Spinal cord (tissue), 10 donors: ENCODE results near the gene C5orf58. TPM values are rescaled to one million over a fixed set of nuclear protein-coding genes. Genes with fewer than 3 reads are reported as not detected.

Experiments
- DNase-seq, 6 donors: peaks; one replicate each; pipeline versions ENCODE4 v3.0.0 to v3.0.0-alpha.2; 2013 to 2015; ENCODE audit warnings: low spot score in 6 of 6, low read depth in 4 of 6
- H3K27ac ChIP-seq: one replicate; pipeline ENCODE4 v1.5.1; 2013; ENCODE audit warnings: low read depth, low read length, control low read depth
- H3K27me3 ChIP-seq: one replicate; pipeline ENCODE4 v1.6.1; 2013; ENCODE audit warnings: low read length; ENCODE audit not compliant: control insufficient read depth, insufficient read depth
- H3K36me3 ChIP-seq: one replicate; pipeline ENCODE4 v1.6.1; 2013; ENCODE audit warnings: low read length; ENCODE audit not compliant: control insufficient read depth, insufficient read depth
- H3K4me1 ChIP-seq: one replicate; pipeline ENCODE4 v1.6.1; 2013; ENCODE audit warnings: low read length; ENCODE audit not compliant: control insufficient read depth, insufficient read depth
- H3K4me3 ChIP-seq: one replicate; pipeline ENCODE4 v1.5.1; 2013; ENCODE audit warnings: low read depth, low read length, control low read depth
- H3K9me3 ChIP-seq: one replicate; pipeline ENCODE4 v1.6.1; 2013; ENCODE audit warnings: low read length; ENCODE audit not compliant: control insufficient read depth, insufficient read depth
- WGBS: methylation state at CpG from one replicate; pipeline ENCODE4 v1.1.5; 2013; ENCODE audit warnings: missing lambda C conversion rate; ENCODE audit not compliant: insufficient coverage; 5-methylcytosine and 5-hydroxymethylcytosine counted together
- polyA plus RNA-seq, 2 donors: library from polyadenylated mRNA; unstranded; fragments of 120-200 nt; gene quantifications; one replicate each; pipeline ENCODE4 v1.2.1, GENCODE V29; 2013; ENCODE audit not compliant: insufficient read length in 2 of 2
- total RNA-seq, 2 donors: library from RNA; depleted of rRNA in 1 of 2; stranded (reverse); fragments of 120-200 nt in 1 of 2; fragments of >200 nt in 1 of 2; gene quantifications; one replicate each; pipeline versions ENCODE4 v1.2.3 to v1.2.4, GENCODE V29; 2013 to 2014
- donor health status: healthy.

Gene C5orf58
- total and polyA plus RNA-seq, 4 donors, result 1.8 to 2.1 TPM; not detected in 2

DNA sequence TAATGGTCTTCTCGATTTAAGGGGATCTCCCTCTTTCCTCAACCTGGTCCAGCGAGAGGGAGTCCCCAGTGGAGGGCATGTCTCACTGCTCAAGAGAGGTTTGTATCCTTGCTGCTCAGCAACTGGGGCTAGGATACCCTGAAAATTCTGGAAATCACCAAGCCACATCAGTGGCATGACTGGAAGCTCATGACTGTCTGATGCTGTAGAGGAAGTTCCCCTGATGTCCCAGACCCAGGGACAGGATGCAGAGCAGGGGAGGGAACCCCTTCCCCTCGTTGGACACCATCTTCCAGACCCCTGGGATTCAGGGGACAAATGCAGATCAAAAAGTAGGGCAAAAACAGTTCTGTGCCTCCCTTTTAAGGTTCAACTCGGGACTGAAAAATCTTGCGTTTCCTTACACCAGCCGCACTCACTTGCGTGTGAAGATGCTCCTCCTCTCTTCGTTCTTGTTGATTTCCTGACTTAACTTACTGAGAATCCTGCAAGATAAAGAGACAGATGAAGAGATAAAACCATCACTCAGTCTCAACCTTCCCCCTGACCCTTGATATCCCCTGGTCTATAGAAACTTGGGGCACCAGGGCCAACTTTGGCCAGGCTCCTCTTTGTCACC, 42.7 kb downstream of the C5orf58 start:
- 90% methylated on average over 5 of the region's 8 CpGs for WGBS
- Histone ChIP-seq H3K27ac (no peak overlapping the region), H3K27me3 (no peaks in the 10 kb centered on the region), H3K4me1 (peaks cover 22% of the 10 kb centered on the region), H3K36me3 (no peaks in the 10 kb centered on the region), H3K4me3 (no peak overlapping the region), H3K9me3 (no peaks in the 10 kb centered on the region)
- DNase-seq, result no peak

DNA sequence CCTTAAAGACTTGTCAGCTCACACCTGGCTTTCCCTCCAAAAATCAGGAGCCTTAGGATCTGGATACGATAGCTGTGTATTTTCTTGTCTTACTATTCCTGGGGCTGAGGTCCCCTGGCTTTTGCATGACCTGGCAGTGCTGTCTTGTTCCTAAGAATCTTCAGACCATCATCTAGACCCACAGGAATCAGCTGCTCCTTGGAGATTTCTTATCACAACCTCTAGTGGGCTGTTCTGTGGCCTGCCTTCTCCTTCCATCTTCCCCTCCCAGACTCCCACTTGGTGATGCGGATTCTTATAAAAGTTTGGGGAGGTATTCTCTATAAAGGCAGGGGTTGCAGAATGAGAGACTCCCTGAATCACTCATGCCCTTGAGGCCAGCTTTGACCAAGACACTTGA, 43.4 kb downstream of the C5orf58 start:
- no peak for DNase-seq
- Histone ChIP-seq H3K27ac (no peak overlapping the region), H3K36me3 (no peaks in the 10 kb centered on the region), H3K27me3 (no peaks in the 10 kb centered on the region), H3K4me3 (no peak overlapping the region), H3K4me1 (peaks cover 22% of the 10 kb centered on the region), H3K9me3 (no peaks in the 10 kb centered on the region)
- 100% methylated on average over 1 of the region's 2 CpGs for WGBS

DNA sequence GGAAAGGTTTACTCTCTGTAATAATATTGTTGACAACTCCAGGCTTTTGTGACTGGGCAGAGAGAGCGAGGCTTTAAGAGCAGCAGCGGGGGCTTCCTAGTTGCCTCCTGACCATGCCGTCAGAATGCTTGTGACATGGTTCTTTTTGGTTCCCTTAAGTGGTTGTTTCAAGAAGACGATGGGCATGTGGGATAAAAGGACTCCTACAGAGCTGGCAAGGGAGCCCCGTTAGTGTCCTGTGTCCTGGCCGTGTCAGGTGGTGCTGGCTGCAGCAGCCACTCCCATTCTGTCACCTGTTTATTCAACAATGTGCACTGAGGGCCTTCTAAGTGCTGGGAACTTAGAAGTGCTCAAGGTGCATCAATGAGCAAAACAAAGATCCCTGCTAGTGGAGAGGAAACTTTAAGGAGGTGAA, 45.1 kb downstream of the C5orf58 start:
- 60% methylated on average over 6 of the region's 6 CpGs for WGBS
- Histone ChIP-seq H3K27me3 (no peaks in the 10 kb centered on the region), H3K36me3 (no peaks in the 10 kb centered on the region), H3K9me3 (no peaks in the 10 kb centered on the region), H3K4me1 (peaks cover 22% of the 10 kb centered on the region), H3K27ac (no peak overlapping the region), H3K4me3 (no peak overlapping the region)
- DNase-seq, result no peak

DNA sequence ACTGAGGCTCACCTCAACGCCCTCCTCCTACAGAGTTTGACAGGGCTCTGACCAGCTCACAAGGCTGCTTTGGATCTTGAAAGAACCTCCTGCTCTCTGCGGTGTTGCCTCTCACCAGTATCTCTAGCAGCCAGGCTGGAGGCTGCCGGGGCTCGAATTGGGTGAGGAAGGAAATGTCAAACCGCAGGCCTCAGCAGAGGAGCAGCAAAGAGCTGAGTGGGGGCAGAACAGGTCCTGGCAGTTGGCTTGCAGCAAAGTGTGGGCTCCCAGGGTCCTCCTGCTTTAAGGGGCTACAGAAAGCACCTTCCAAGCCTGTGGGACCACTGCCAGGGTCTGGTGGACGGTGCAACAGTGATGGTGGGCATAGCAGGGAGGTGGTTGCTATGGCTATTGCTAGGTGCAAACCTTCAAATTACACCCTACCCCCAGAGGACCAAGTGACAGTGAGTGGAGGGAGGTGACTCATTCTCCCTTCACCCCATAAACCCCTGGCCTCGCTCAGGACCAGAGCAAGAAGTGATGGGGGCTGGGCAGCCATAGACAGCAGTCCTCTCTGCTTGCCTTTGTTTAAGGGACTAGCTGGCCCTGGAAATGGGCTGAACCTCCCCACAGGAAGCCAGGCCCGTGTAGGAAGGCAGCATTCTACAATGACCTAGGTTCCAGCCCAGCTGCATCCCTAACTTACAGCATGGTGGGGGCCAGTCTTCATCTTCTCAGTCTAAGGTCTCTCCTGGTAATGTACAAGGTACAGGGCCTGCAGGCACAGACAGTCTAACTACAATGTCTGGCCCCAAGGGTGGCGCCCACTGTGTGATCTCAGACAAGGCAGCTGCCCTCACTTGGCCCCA, 46.0 kb downstream of the C5orf58 start:
- no peaks in the 10 kb centered on the region for H3K27me3 ChIP-seq
- H3K4me1 ChIP-seq, result peaks cover 20% of the 10 kb centered on the region
- no peak overlapping the region for H3K27ac ChIP-seq
- no peak overlapping the region for H3K4me3 ChIP-seq
- 77% methylated on average over 6 of the region's 9 CpGs for WGBS
- DNase-seq, result no peak
- H3K9me3 ChIP-seq, result no peaks in the 10 kb centered on the region
- no peaks in the 10 kb centered on the region for H3K36me3 ChIP-seq

DNA sequence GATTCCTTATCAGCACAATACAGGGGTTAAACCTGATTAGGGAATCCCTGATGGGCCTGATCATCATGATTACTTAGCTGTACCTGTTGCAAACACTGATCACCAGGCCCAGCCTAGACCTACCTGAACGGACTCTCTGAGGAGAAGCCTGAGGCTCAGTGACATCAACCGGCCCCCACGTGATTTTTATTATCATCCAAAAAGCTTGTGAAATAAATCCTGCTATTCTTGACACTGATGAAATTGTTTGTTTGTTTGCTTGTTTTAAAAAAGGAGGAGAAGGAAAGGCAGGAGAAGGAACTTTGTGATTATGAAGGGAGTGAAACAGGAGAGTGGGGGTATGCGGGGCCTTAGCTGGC, 46.7 kb downstream of the C5orf58 start:
- Histone ChIP-seq H3K27ac (no peak overlapping the region), H3K4me1 (peaks cover 14% of the 10 kb centered on the region)

DNA sequence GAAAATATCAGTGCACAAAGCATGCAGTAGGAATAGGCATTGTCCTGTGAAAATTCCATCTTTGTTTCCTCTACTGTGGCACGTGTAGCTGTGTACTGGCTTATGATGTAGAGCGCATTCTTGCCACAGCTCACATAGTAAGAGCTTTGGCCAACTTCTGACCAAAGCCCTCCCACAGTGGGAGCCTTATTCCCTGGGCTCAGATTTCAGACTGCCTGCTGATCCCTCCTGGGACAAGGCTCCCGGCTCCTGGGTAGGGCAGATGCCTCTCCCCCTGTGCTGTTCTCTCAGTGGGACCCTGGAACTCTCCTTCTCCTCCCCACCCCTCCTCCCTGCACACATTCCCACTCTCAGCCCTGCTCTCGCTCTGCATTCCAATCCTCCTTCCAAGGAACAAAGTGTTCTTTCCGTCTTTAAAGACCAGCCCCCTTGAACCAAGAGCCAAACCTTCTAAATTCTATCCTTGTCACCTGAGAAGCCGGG, 47.3 kb downstream of the C5orf58 start:
- Histone ChIP-seq H3K4me1 (peaks cover 14% of the 10 kb centered on the region), H3K27ac (no peak overlapping the region), H3K36me3 (no peaks in the 10 kb centered on the region), H3K4me3 (no peak overlapping the region), H3K27me3 (no peaks in the 10 kb centered on the region), H3K9me3 (no peaks in the 10 kb centered on the region)
- WGBS, result 52% methylated on average over 5 of the region's 6 CpGs
- no peak for DNase-seq

More for the DNA sequence above, 46.7 kb downstream of the C5orf58 start:
- Histone ChIP-seq H3K9me3 (no peaks in the 10 kb centered on the region), H3K27me3 (no peaks in the 10 kb centered on the region), H3K36me3 (no peaks in the 10 kb centered on the region), H3K4me3 (no peak overlapping the region)
- WGBS, result 92% methylated on average over 2 of the region's 4 CpGs
- DNase-seq, result no peak

DNA sequence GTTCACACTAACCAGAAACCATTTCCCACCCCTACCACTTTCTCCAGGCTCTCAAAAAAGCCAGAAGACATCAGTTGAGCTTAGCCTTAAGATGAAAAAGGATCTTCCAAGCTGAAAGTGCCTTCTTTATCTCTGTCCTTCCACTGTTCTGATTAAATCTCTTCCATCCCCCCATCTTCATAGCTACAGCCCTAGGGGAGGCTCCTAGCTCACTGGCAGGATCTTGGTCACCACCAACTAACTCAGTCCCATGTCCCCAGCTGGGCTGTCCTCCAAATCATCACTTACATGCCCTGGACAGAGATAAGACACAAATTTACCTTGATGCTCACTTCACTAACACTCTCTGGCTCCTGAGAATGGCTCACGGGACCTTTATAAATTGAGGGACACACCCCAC, 50.5 kb downstream of the C5orf58 start:
- DNase-seq, result no peak
- H3K27ac ChIP-seq, result no peak overlapping the region
- H3K27me3 ChIP-seq, result no peaks in the 10 kb centered on the region
- 100% methylated on average over 1 of the region's 1 CpG for WGBS
- no peaks in the 10 kb centered on the region for H3K36me3 ChIP-seq
- H3K4me3 ChIP-seq, result no peak overlapping the region
- no peaks in the 10 kb centered on the region for H3K9me3 ChIP-seq
- H3K4me1 ChIP-seq, result peaks cover 14% of the 10 kb centered on the region

DNA sequence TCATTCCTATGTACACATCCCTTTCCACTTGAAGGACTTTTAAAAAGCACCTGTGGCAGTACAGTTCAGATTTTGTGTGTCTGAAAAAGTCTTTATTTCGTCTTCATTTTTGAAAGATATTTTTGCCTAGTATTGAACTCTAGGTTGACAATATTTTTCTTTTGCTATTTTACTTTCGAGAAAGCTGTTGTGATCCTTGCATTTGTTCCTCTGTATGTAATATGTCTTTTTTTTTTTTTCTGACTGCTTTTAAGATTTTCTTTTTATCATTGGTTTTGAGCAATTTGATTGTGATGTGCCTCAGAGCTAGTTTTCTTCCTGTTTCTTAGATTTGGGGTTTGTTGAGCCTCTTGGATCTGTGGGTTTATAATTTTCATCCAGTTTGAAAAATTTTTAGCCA, 51.4 kb downstream of the C5orf58 start:
- Histone ChIP-seq H3K27ac (no peak overlapping the region), H3K9me3 (no peaks in the 10 kb centered on the region), H3K27me3 (no peaks in the 10 kb centered on the region), H3K36me3 (no peaks in the 10 kb centered on the region), H3K4me1 (peaks cover 7% of the 10 kb centered on the region), H3K4me3 (no peak overlapping the region)
- no CpG with 5 or more reads among the region's 2 CpGs for WGBS
- no peak for DNase-seq

DNA sequence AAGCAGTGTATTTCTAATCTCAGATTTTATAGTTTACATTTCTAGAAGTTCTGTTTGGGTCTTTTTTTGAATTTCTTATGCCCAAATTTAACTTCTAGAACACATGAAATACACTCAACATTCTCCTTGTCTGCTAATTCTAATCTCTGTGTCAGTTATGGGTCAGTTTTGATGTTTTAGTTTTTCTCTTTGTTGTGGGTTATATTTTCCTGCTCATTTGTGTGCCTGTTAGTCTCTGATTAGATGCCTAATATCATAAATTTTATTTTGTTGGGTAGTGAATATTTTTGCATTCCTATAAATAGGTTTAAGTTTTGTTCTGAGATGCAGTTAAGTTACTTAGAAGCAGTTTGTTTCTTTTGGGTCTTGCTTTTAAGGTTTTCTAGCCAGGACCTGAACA, 52.4 kb downstream of the C5orf58 start:
- Histone ChIP-seq H3K9me3 (peaks cover 2% of the 10 kb centered on the region), H3K4me3 (no peak overlapping the region), H3K27me3 (no peaks in the 10 kb centered on the region), H3K27ac (no peak overlapping the region), H3K36me3 (no peaks in the 10 kb centered on the region), H3K4me1 (no peaks in the 10 kb centered on the region)
- DNase-seq, result no peak

DNA sequence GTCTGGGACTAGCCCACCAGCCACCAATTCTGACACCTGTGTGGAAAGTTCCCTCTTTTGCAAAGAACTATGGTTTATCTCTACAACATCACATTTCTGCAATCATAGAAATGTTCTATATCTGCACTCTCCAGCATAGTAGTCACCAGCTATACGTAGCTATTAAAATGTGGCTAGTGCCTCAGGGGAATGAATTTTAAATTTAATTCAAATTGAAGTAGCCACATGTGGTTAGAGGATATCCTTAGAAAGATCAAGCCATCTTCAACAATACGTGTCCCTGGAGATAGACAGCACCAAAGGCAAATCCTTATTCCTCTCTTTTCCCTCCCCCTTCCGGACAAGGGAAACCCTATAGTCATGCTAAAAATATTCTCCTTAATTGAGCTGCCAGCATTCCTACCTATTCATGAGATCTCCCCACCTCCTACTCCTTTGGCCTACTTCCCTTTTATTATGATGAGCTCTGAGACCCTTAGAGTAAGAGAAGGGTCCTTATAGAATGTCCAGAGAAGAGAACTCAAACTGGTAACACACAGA, 53.7 kb downstream of the C5orf58 start:
- Histone ChIP-seq H3K4me1 (no peaks in the 10 kb centered on the region), H3K27ac (no peak overlapping the region), H3K27me3 (no peaks in the 10 kb centered on the region), H3K9me3 (peaks cover 3% of the 10 kb centered on the region), H3K4me3 (no peak overlapping the region), H3K36me3 (no peaks in the 10 kb centered on the region)
- DNase-seq, result no peak
- WGBS, result 88% methylated on average over 1 of the region's 3 CpGs
